ENCODE results near the gene CDH4. TPM values are rescaled to one million over a fixed set of nuclear protein-coding genes. Genes with fewer than 3 reads are reported as not detected.

CDH4 gene
- total RNA-seq, 1 donor from 2014 or later = not detected

DNA sequence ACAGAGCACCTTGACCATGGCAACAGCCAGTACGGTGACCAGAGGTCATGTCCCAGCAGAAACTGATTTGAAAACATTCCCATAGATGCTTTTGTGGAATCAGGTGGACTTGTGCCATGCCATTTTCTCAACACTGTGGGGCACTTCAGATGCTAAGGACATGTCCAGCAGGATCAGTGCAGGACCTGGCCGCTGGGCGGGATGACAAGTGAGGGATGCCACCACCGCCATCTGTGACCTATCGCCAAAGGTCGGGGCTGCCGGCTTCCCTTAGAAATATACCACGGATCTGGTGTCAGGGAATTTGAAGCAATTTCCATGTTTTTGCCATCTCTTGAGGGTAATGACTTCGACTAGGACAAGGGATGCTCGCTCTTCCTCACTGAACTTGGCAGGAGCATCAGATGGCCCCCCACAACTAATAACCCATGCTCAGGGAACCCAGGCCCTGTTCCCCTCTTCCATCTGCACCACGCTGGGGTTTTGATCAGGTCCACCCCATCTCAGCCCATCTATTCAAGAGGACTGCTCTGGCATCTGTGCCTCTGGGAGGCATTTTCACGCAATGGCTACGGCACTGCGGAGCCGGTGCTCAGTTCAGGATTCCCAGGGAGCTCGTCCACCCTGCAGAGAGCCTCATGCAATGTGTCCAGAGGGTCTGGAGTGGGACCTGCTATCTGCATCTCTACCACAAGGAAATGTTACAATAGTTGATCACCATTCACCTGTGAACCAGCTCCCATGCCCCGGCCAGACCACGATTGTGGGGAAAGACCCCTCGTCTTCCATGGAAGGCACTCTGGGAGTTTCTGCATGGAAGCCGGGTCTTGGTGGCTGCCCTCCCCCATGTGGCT is 511.1 kb downstream of the CDH4 start:
- intact Hi-C loops (cut with micrococcal nuclease) = no loop called here
- Mint-ChIP-seq H3K27ac (no peak overlapping the region), H3K4me3 (no peak overlapping the region), H3K36me3 (ENCODE audit: low read depth) (no peaks in the 10 kb centered on the region), H3K9me3 (no peaks in the 10 kb centered on the region), H3K4me1 (no peaks in the 10 kb centered on the region), H3K27me3 (no peaks in the 10 kb centered on the region)
- ChIA-PET CTCF (no interaction called here), POLR2A (no interaction called here)
- ATAC-seq (ENCODE audit: low read depth) = no peak
- DNase-seq = no peak
- TF ChIP-seq CTCF (IDR thresholded peaks at IDR 0.05) = no peak

DNA sequence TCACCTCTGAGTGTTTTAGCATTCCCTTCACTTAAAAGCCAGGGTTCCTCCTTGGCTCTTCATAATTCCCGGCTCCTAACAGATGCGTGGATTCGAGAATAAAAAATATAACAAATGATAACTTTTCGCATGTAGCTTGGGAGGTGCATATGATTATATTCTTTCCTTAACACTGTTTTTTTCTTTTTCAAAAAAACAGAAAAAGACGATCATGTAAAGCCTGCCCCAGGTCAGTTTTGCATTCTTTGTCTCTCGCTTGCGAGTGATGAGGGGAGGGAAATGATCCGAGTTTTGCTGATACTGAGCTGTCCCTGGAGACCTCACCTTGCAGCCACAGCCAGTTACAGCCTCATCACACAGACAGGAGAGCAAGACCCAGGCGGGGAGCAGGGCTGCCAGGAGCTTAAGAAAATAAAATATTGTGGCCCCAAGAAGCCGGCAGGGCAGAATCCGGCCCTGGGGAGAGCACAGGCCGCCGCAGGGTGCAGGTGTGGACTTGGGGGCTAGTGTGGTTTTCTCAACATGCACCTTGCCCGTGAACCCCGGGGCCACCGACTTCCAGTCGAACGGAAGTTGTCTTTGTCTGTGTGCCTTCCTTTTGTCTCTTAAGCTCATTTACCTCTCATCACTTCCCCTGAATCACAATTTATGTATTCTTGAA is 511.8 kb downstream of the CDH4 start:
- no peaks in the 10 kb centered on the region for H3K36me3 Mint-ChIP-seq (ENCODE audit: low read depth)
- DNase-seq = no peak
- ATAC-seq (ENCODE audit: low read depth) = no peak
- ChIA-PET POLR2A (no interaction called here), CTCF (no interaction called here)
- no peak for TF ChIP-seq CTCF (IDR thresholded peaks at IDR 0.05)
- H3K4me3 Mint-ChIP-seq = no peak overlapping the region
- H3K9me3 Mint-ChIP-seq = no peaks in the 10 kb centered on the region
- no peak overlapping the region for H3K27ac Mint-ChIP-seq
- no peaks in the 10 kb centered on the region for H3K27me3 Mint-ChIP-seq
- no peaks in the 10 kb centered on the region for H3K4me1 Mint-ChIP-seq
- intact Hi-C loops (cut with micrococcal nuclease) = no loop called here

DNA sequence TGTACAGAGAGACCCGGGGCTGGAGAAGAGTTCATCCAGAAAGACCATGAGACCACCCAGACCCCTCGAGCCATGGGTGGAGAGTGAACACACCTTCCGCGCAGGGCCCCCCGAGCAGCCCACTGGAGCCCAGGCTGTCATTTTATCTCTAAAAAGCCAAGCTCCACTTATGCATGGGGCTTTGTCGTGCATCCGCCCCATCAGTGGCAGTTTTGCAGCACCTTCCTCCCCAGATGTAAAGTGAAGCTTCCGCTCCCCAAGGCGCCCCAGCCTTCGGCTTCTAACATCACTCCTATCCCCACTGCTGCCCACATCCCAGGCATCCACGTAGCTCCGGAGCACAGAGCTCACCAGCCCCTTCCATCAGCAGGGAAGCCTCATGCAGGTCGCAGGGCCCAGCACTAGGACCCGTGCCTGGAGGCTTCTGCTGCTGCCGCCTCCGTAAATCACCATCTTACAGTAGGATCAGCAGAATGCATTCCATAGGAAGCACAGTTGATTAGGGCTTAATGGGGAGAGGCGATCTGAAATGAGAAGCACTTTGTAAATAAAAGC is 512.5 kb downstream of the CDH4 start:
- no peak for TF ChIP-seq CTCF (IDR thresholded peaks at IDR 0.05)
- intact Hi-C loops (cut with micrococcal nuclease) = no loop called here
- Mint-ChIP-seq H3K9me3 (no peaks in the 10 kb centered on the region), H3K36me3 (ENCODE audit: low read depth) (no peaks in the 10 kb centered on the region), H3K4me1 (no peaks in the 10 kb centered on the region), H3K4me3 (no peak overlapping the region), H3K27me3 (no peaks in the 10 kb centered on the region), H3K27ac (no peak overlapping the region)
- no peak for ATAC-seq (ENCODE audit: low read depth)
- ChIA-PET POLR2A (no interaction called here), CTCF (no interaction called here)
- DNase-seq = no peak

DNA sequence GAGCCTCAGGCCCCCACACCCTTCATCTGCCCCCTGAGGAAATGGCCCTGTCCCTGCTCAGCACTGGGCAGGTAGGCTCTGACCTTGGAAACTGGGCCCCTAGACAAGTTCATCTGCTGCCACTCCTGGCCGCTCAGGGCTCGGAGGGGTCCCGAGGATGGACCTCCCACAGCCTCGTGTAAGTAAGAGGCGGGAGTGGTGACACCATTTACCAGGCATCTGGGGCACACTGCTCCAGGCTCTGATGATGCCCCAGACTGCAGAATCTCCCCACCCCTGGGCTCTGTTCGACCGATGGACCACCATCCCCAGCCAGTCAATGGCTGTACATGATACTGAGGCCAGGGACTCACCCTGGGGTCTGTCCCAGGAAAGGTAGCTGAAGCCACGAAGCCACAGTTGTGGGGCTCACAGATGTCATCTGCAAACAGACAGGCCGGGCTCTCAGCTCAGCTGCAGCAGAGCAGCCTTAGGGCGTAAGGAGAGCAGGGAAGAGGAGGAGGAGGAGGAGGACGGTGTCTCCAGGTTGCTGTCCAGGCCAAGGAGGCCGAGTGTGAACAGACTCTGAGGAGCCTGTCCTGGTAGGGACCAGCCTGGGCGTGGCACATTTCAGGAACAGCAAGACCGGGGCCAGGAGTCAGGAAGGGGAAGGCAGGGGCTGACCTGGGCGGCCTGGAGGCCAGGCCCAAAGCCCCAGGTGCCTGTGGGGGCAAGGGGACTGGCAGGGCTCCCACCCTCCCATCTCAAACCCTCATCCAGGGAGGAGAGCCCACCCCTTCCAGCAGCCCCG is 513.2 kb downstream of the CDH4 start:
- no peak overlapping the region for H3K27ac Mint-ChIP-seq
- ATAC-seq (ENCODE audit: low read depth) (no peak), DNase-seq (no peak)
- CTCF ChIA-PET = no interaction called here
- TF ChIP-seq CTCF (IDR thresholded peaks at IDR 0.05) = no peak
- H3K9me3 Mint-ChIP-seq = no peaks in the 10 kb centered on the region
- H3K4me3 Mint-ChIP-seq = no peak overlapping the region
- no peaks in the 10 kb centered on the region for H3K4me1 Mint-ChIP-seq
- POLR2A ChIA-PET = no interaction called here
- H3K27me3 Mint-ChIP-seq = no peaks in the 10 kb centered on the region
- intact Hi-C loops (cut with micrococcal nuclease) = no loop called here
- no peaks in the 10 kb centered on the region for H3K36me3 Mint-ChIP-seq (ENCODE audit: low read depth)

Data from activated B cell treated with CpG ODN at 0.5 μM for 24 hours (primary cell).